PC-3 (cell line): Measurements from ENCODE around the gene PRPF31.

ENCODE experiments used
- CTCF ChIP-seq: fragments of 300-600 bp; sonication (generic); conservative IDR thresholded peaks from 2 replicates; pipeline ENCODE4 v1.5.1; 2017; ENCODE audit warnings: antibody characterized with exemption, low read depth, mild to moderate bottlenecking, low read length
- EZH2 ChIP-seq: fragments of 300-600 bp; sonication (generic); IDR thresholded peaks from one replicate; pipeline ENCODE4 v1.6.1; 2017; ENCODE audit warnings: antibody characterized with exemption, mild to moderate bottlenecking, low read length; ENCODE audit not compliant: unreplicated experiment
- EZH2phosphoT487 ChIP-seq: fragments of 300-600 bp; sonication (generic); IDR thresholded peaks from 2 replicates; pipeline ENCODE4 v1.6.1; 2018; ENCODE audit warnings: mild to moderate bottlenecking, antibody characterized with exemption, low read length, borderline replicate concordance

DNA sequence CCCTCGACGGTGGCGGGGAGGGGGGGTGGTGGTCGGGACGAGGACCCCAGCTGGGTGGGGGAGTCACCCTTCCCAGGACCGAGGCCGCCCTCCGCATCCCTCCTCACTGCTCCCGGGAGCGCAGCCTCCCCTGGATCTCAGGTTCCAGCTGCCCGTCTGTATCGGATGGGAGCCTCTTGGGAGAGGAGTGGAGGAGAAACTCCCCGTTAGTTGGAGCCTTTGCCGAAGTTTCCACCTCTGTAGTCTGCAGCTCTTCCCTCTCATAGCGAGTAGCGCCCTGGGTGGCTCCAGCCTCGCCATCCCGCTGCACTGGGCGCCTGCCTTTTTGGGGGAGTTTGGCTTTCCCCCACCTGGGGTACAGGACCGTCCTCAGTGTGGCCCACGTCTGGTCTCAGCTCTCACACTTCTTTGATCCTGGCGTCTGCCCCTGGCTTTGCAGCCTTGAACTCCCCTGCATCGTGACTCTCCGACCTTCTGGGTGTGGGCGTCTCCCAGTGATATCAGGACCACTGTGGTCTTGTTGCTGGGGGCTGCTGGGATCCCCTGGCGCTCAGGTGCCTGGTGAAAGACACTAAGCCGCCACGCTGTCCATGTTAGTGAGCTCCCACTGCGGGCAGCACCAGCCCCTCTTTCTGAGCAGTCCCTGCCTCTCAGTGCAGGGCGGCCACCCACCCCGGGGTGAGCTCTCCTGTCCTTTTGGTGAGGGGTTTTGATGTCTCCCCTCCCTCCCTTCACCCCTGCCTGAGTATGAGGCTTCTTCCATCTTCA lies 23.1 kb downstream of the PRPF31 start:
- TF ChIP-seq EZH2 (no peak), CTCF (no peak), EZH2phosphoT487 (no peak)
